Measurements from ENCODE around the gene CMC1. TPM values are rescaled to one million over a fixed set of nuclear protein-coding genes. Genes with fewer than 3 reads are reported as not detected.

CMC1 gene
- total and polyA plus RNA-seq, 2 experiments from 2014 or later: 0.97 to 70.2 TPM

- in situ Hi-C loops (cut with MboI): no loop called here
- Histone ChIP-seq H3K79me2 (ENCODE audit: insufficient read depth) (peaks cover 61% of the 10 kb centered on the region), H3K9me2 (ENCODE audit: insufficient read depth) (no peaks in the 10 kb centered on the region), H3K4me2 (ENCODE audit: unreplicated experiment) (peak overlapping the region; percentile 96), H3K36me3 (ENCODE audit: low read depth) (no peaks in the 10 kb centered on the region), H3K4me3 (peak overlapping the region; percentile 92), H4K20me1 (ENCODE audit: insufficient read depth) (no peaks in the 10 kb centered on the region), H2AFZ (peak overlapping the region; percentile 97), H3K4me1 (ENCODE audit: insufficient read depth) (peaks cover 5% of the 10 kb centered on the region; the same call in 1 of the 2 replicates), H3F3A (ENCODE audit: insufficient read depth) (no peaks in the 10 kb centered on the region), H3K27me3 (replicated peaks; ENCODE audit: insufficient read depth) (no peaks in the 10 kb centered on the region), H3K27ac (no peak overlapping the region), H3K9ac (peak overlapping the region; percentile 91), H3K9me3 (ENCODE audit: low read depth) (no peaks in the 10 kb centered on the region)
- WGBS, 2 experiments (ENCODE audit: low coverage in 1 of 2, low lambda C conversion rate in 2 of 2, missing lambda C conversion rate in 2 of 2): 82 to 84% methylated on average over 3 of the region's 3 CpGs
- no peak for DNase-seq
- TF ChIP-seq EZH2phosphoT487 (IDR thresholded peaks at IDR 0.05; ENCODE audit: insufficient read depth, low read depth) (no peak), EZH2 (IDR thresholded peaks at IDR 0.05; ENCODE audit: insufficient read depth, poor library complexity, severe bottlenecking) (no peak)
These were observed 1.1 kb downstream of the CMC1 start for GRCh38 chr3:28242519-28242918.

GRCh38 chr3:28243424-28244106 is 2.1 kb downstream of the CMC1 start:
- no peak for DNase-seq
- Histone ChIP-seq H3K4me1 (ENCODE audit: insufficient read depth) (peaks cover 5% of the 10 kb centered on the region; the same call in 1 of the 2 replicates), H4K20me1 (ENCODE audit: insufficient read depth) (no peaks in the 10 kb centered on the region), H3K9ac (no peak overlapping the region), H3F3A (ENCODE audit: insufficient read depth) (no peaks in the 10 kb centered on the region), H3K9me2 (ENCODE audit: insufficient read depth) (no peaks in the 10 kb centered on the region), H2AFZ (no peak overlapping the region), H3K27me3 (replicated peaks; ENCODE audit: insufficient read depth) (no peaks in the 10 kb centered on the region), H3K27ac (no peak overlapping the region), H3K79me2 (ENCODE audit: insufficient read depth) (peaks cover 72% of the 10 kb centered on the region), H3K9me3 (ENCODE audit: low read depth) (no peaks in the 10 kb centered on the region), H3K4me2 (ENCODE audit: unreplicated experiment) (no peak overlapping the region), H3K4me3 (no peak overlapping the region), H3K36me3 (ENCODE audit: low read depth) (no peaks in the 10 kb centered on the region)
- in situ Hi-C loops (cut with MboI): no loop called here
- TF ChIP-seq EZH2phosphoT487 (IDR thresholded peaks at IDR 0.05; ENCODE audit: insufficient read depth, low read depth) (no peak), EZH2 (IDR thresholded peaks at IDR 0.05; ENCODE audit: insufficient read depth, poor library complexity, severe bottlenecking) (no peak)
- WGBS, 2 experiments (ENCODE audit: low coverage in 1 of 2, low lambda C conversion rate in 2 of 2, missing lambda C conversion rate in 2 of 2): 61 to 64% methylated on average over 3 of the region's 3 CpGs

GRCh38 chr3:28244491-28244890 is 3.1 kb downstream of the CMC1 start:
- in situ Hi-C loops (cut with MboI): no loop called here
- Histone ChIP-seq H3K9ac (no peak overlapping the region), H3K36me3 (ENCODE audit: low read depth) (no peaks in the 10 kb centered on the region), H3K27me3 (replicated peaks; ENCODE audit: insufficient read depth) (no peaks in the 10 kb centered on the region), H3K4me3 (no peak overlapping the region), H2AFZ (no peak overlapping the region), H3K9me3 (ENCODE audit: low read depth) (no peaks in the 10 kb centered on the region), H3K79me2 (ENCODE audit: insufficient read depth) (peaks cover 81% of the 10 kb centered on the region), H3K9me2 (ENCODE audit: insufficient read depth) (no peaks in the 10 kb centered on the region), H3F3A (ENCODE audit: insufficient read depth) (no peaks in the 10 kb centered on the region), H3K27ac (no peak overlapping the region), H4K20me1 (ENCODE audit: insufficient read depth) (no peaks in the 10 kb centered on the region), H3K4me1 (ENCODE audit: insufficient read depth) (peaks cover 5% of the 10 kb centered on the region; the same call in 1 of the 2 replicates), H3K4me2 (ENCODE audit: unreplicated experiment) (no peak overlapping the region)
- WGBS, 2 experiments (ENCODE audit: low coverage in 1 of 2, low lambda C conversion rate in 2 of 2, missing lambda C conversion rate in 2 of 2): 89 to 92% methylated on average over 8 of the region's 8 CpGs
- TF ChIP-seq EZH2 (IDR thresholded peaks at IDR 0.05; ENCODE audit: insufficient read depth, poor library complexity, severe bottlenecking) (no peak), EZH2phosphoT487 (IDR thresholded peaks at IDR 0.05; ENCODE audit: insufficient read depth, low read depth) (no peak)
- DNase-seq: no peak

GRCh38 chr3:28247286-28247685 is 5.9 kb downstream of the CMC1 start:
- Histone ChIP-seq H3K27ac (no peak overlapping the region), H3K9me3 (ENCODE audit: low read depth) (no peaks in the 10 kb centered on the region), H2AFZ (no peak overlapping the region), H3K36me3 (ENCODE audit: low read depth) (no peaks in the 10 kb centered on the region), H3K27me3 (replicated peaks; ENCODE audit: insufficient read depth) (no peaks in the 10 kb centered on the region), H3K4me3 (no peak overlapping the region), H4K20me1 (ENCODE audit: insufficient read depth) (no peaks in the 10 kb centered on the region), H3F3A (ENCODE audit: insufficient read depth) (no peaks in the 10 kb centered on the region), H3K9me2 (ENCODE audit: insufficient read depth) (no peaks in the 10 kb centered on the region), H3K9ac (no peak overlapping the region), H3K4me1 (ENCODE audit: insufficient read depth) (peaks cover 5% of the 10 kb centered on the region; the same call in 1 of the 2 replicates), H3K79me2 (ENCODE audit: insufficient read depth) (peaks cover 88% of the 10 kb centered on the region), H3K4me2 (ENCODE audit: unreplicated experiment) (no peak overlapping the region)
- no peak for TF ChIP-seq EZH2phosphoT487 (IDR thresholded peaks at IDR 0.05; ENCODE audit: insufficient read depth, low read depth)
- no peak for TF ChIP-seq EZH2 (IDR thresholded peaks at IDR 0.05; ENCODE audit: insufficient read depth, poor library complexity, severe bottlenecking)
- in situ Hi-C loops (cut with MboI): no loop called here
- DNase-seq: no peak
- WGBS, 2 experiments (ENCODE audit: low coverage in 1 of 2, low lambda C conversion rate in 2 of 2, missing lambda C conversion rate in 2 of 2): 86 to 100% methylated on average over 1 of the region's 1 CpG
